ENCODE measurements around the gene ERH. TPM values are rescaled to one million over a fixed set of nuclear protein-coding genes. Genes with fewer than 3 reads are reported as not detected.

Gene ERH
- total and polyA plus RNA-seq, 8 donors = 134 to 309 (median 279) TPM

DNA sequence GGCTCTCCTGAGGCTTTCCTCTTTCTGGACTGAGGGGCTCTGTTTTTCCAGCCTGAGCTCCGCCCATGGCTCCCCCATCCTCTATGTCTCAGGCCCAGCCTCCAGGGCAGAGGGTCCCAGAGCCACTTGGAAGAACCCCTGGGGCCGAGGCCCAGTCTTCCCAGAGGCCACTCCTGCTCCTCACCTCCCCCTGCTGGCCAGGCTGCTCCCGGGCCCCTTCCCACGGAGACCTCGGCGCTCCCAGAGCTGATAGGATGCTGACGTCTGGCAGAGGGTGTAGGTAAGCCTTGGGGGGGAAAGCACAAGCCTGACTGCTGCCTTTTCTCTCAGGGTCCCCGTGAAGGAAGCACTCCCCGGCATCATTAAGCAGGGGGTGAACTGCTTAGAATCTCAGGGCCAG, 51.4 kb downstream of the ERH start:
- no peaks in the 10 kb centered on the region for H3K36me3 ChIP-seq
- H3K27ac ChIP-seq = no peak overlapping the region
- no peaks in the 10 kb centered on the region for H3K4me1 ChIP-seq
- no peaks in the 10 kb centered on the region for H3K9me3 ChIP-seq
- peak; percentile 74 for ATAC-seq
- H3K27me3 ChIP-seq = no peaks in the 10 kb centered on the region
- peak in 1 of 4 donors; percentile 80 for DNase-seq
- H3K4me3 ChIP-seq = no peak overlapping the region
- peak in 1 of 2 donors; percentile 48 for TF ChIP-seq CTCF (IDR thresholded peaks at IDR 0.05)
- intact Hi-C loops (cut with DNase I) = no loop called here

DNA sequence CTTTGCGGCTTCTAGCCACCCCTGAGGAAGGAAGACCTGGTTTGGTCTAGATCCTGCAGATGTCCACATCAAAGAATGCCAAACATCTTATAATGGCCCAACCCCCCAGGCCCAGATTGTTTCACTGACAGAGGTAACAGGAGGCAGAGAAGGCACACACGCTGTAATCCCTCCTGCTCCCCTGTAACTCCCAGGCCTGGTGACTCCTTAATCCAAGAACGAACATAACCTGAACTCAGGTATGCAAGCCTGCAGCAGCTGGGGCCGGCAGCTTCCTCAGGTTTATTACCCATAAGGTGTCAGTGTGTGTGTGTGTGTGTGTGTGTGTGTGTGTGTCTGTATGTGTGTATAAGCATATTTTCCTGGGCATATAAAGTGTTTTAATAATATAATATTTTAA, 52.7 kb downstream of the ERH start:
- intact Hi-C loops (cut with DNase I) = no loop called here
- no peak for DNase-seq

DNA sequence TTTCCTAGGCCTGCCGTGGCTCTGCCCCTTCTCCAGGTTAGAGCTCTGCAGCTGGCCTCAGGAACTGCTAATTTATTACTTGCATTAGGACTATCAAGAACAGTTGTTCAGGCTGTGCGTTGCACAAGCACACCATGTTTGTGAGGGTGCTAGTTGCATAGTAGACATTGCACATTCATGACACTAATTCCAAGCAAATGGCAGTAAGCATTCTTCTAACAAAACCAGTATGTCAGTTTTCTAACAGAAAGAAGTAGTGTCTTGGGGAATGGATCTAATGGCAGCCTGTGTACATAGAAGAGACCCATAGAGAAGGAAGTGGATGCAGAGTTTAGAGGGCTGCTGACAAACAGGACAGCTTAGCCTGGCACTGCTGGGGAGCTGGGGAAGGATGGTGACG, 53.9 kb downstream of the ERH start:
- no peaks in the 10 kb centered on the region for H3K27me3 ChIP-seq

More for the DNA sequence above, 52.7 kb downstream of the ERH start:
- no peaks in the 10 kb centered on the region for H3K27me3 ChIP-seq
- TF ChIP-seq CTCF (IDR thresholded peaks at IDR 0.05) = no peak
- no peaks in the 10 kb centered on the region for H3K36me3 ChIP-seq
- no peak overlapping the region for H3K4me3 ChIP-seq
- no peaks in the 10 kb centered on the region for H3K9me3 ChIP-seq
- ATAC-seq = no peak
- no peaks in the 10 kb centered on the region for H3K4me1 ChIP-seq
- no peak overlapping the region for H3K27ac ChIP-seq

GRCh38 chr14:69342928-69343525, 55.1 kb downstream of the ERH start:
- no peak overlapping the region for H3K27ac ChIP-seq
- H3K36me3 ChIP-seq = no peaks in the 10 kb centered on the region
- no peak for TF ChIP-seq CTCF (IDR thresholded peaks at IDR 0.05)
- DNase-seq (no peak), ATAC-seq (no peak)
- H3K4me1 ChIP-seq = no peaks in the 10 kb centered on the region
- H3K4me3 ChIP-seq = no peak overlapping the region
- no peaks in the 10 kb centered on the region for H3K9me3 ChIP-seq
- no peaks in the 10 kb centered on the region for H3K27me3 ChIP-seq
- intact Hi-C loops (cut with DNase I) = no loop called here

More for the DNA sequence above, 53.9 kb downstream of the ERH start:
- DNase-seq (no peak), ATAC-seq (no peak)
- no peak for TF ChIP-seq CTCF (IDR thresholded peaks at IDR 0.05)
- H3K4me3 ChIP-seq = no peak overlapping the region
- no peaks in the 10 kb centered on the region for H3K36me3 ChIP-seq
- intact Hi-C loops (cut with DNase I) = no loop called here
- no peak overlapping the region for H3K27ac ChIP-seq
- no peaks in the 10 kb centered on the region for H3K9me3 ChIP-seq
- no peaks in the 10 kb centered on the region for H3K4me1 ChIP-seq

DNA sequence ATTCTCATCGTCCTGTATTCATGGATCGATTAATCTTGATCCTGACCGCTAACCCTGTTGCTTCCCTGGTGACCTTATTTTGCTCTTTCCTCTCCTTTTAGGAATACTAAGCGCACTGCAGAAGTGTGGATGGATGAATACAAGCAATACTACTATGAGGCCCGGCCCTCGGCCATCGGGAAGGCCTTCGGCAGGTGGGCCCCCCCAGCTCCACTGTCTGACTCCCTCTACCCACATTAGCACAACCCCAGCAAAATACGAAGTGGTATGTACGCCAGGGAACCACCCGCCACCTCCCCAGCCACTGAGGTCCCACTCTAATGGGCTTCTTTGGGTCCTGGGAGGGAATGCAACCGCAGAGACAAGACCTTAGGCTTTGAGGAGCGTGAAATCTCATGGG, 58.7 kb downstream of the ERH start:
- no peak for ATAC-seq
- intact Hi-C loops (cut with DNase I) = no loop called here
- TF ChIP-seq CTCF (IDR thresholded peaks at IDR 0.05) = no peak

More for the DNA sequence above, 58.7 kb downstream of the ERH start:
- H3K27ac ChIP-seq = no peak overlapping the region
- no peaks in the 10 kb centered on the region for H3K36me3 ChIP-seq
- no peaks in the 10 kb centered on the region for H3K9me3 ChIP-seq
- no peaks in the 10 kb centered on the region for H3K4me1 ChIP-seq
- H3K27me3 ChIP-seq = no peaks in the 10 kb centered on the region
- no peak overlapping the region for H3K4me3 ChIP-seq
- peak in 1 of 4 donors; percentile 49 for DNase-seq

All from left lung (tissue), 10 donors.